Tibial nerve (tissue), 4 donors: ENCODE results near the gene MON2. TPM values are rescaled to one million over a fixed set of nuclear protein-coding genes. Genes with fewer than 3 reads are reported as not detected.
"Not testable (repeated sequence)": the region's sequence is repeated elsewhere in the genome, so short reads cannot be mapped to it uniquely, and the experiment has no call there.

Experiments
- DNase-seq, 2 donors: peaks; one replicate each; pipeline ENCODE4 v3.0.0-alpha.2; 2019; ENCODE audit warnings: low spot score in 2 of 2
- H3K27ac ChIP-seq, 4 donors: fragments of 200-600 bp; sonication (generic) in 3 of 4; one replicate each; pipeline ENCODE4 v1.5.1; 2017 to 2019; ENCODE audit warnings: mild to moderate bottlenecking in 1 of 4
- H3K27me3 ChIP-seq, 2 donors: fragments of 200-600 bp; sonication (generic) in 1 of 2; one replicate each; pipeline versions ENCODE4 v1.5.1 to v1.6.0; 2017 to 2019
- H3K36me3 ChIP-seq, 3 donors: fragments of 200-600 bp; sonication (generic); one replicate each; pipeline ENCODE4 v1.5.1; 2018 to 2019
- H3K4me1 ChIP-seq, 4 donors: fragments of 200-600 bp; sonication (generic) in 3 of 4; one replicate each; pipeline ENCODE4 v1.5.1; 2017 to 2019
- H3K4me3 ChIP-seq, 4 donors: fragments of 200-600 bp; sonication (generic) in 3 of 4; one replicate each; pipeline ENCODE4 v1.5.1; 2017 to 2019; ENCODE audit warnings: mild to moderate bottlenecking in 1 of 4, moderate library complexity in 1 of 4
- H3K9me3 ChIP-seq, 4 donors: fragments of 200-600 bp; sonication (generic) in 3 of 4; one replicate each; pipeline ENCODE4 v1.5.1; 2017 to 2019
- EP300 ChIP-seq, 2 donors: sonication (generic); formaldehyde crosslinking; IDR thresholded peaks; one replicate each; pipeline ENCODE4 v1.6.1; 2017; ENCODE audit warnings: antibody characterized with exemption in 2 of 2, mild to moderate bottlenecking in 1 of 2
- POLR2A ChIP-seq, 2 donors: fragments of 450-650 bp; IDR thresholded peaks; one replicate each; pipeline ENCODE4 v1.6.1; 2017; ENCODE audit warnings: antibody characterized with exemption in 2 of 2, mild to moderate bottlenecking in 2 of 2, moderate library complexity in 2 of 2
- WGBS, 2 donors: methylation state at CpG; one replicate each; pipeline ENCODE4 v1.1.5; 2018; 5-methylcytosine and 5-hydroxymethylcytosine counted together
- total RNA-seq, 4 donors: library from RNA; depleted of rRNA; stranded (reverse); fragments of >200 nt; gene quantifications; one replicate each; pipeline ENCODE4 v1.1.0, GENCODE V29; 2016
- TF ChIP-seq, protein P1 (sequence below), 5 experiments: fragments of 200-600 bp in 3 of 5; fragments of 450-650 bp in 2 of 5; sonication (generic) in 3 of 5; IDR thresholded peaks; one replicate each; pipeline ENCODE4 v1.5.1; 2016 to 2019; ENCODE audit warnings: antibody characterized with exemption in 5 of 5, mild to moderate bottlenecking in 3 of 5, moderate library complexity in 2 of 5

MON2 gene
- total RNA-seq, 4 donors from 2014 or later = 70.2 to 134 (median 111) TPM

DNA sequence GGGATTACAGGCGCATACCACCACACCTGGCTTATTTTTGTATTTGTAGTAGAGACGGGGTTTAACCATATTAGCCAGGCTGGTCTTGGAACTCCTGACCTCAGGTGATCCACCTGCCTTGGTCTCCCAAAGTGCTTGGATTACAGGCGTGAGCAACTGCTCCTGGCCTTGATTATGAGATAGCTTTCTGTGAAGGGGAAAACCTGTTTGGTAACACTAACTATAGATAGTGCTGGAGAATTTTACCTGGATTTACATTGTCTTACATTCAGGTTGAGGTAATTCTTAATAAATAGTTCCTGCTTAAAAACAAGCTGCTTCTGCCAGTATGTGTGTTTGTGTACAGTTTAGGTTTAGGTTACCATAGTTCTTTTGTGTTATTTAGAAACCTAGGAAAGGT, 77.1 kb downstream of the MON2 start:
- TF ChIP-seq, protein P1, sequence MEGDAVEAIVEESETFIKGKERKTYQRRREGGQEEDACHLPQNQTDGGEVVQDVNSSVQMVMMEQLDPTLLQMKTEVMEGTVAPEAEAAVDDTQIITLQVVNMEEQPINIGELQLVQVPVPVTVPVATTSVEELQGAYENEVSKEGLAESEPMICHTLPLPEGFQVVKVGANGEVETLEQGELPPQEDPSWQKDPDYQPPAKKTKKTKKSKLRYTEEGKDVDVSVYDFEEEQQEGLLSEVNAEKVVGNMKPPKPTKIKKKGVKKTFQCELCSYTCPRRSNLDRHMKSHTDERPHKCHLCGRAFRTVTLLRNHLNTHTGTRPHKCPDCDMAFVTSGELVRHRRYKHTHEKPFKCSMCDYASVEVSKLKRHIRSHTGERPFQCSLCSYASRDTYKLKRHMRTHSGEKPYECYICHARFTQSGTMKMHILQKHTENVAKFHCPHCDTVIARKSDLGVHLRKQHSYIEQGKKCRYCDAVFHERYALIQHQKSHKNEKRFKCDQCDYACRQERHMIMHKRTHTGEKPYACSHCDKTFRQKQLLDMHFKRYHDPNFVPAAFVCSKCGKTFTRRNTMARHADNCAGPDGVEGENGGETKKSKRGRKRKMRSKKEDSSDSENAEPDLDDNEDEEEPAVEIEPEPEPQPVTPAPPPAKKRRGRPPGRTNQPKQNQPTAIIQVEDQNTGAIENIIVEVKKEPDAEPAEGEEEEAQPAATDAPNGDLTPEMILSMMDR (IDR thresholded peaks at IDR 0.05) = no peak
- TF ChIP-seq POLR2A (IDR thresholded peaks at IDR 0.05) (no peak), EP300 (IDR thresholded peaks at IDR 0.05) (no peak)
- 77 to 81% methylated on average over 3 of the region's 3 CpGs for WGBS, 2 donors

DNA sequence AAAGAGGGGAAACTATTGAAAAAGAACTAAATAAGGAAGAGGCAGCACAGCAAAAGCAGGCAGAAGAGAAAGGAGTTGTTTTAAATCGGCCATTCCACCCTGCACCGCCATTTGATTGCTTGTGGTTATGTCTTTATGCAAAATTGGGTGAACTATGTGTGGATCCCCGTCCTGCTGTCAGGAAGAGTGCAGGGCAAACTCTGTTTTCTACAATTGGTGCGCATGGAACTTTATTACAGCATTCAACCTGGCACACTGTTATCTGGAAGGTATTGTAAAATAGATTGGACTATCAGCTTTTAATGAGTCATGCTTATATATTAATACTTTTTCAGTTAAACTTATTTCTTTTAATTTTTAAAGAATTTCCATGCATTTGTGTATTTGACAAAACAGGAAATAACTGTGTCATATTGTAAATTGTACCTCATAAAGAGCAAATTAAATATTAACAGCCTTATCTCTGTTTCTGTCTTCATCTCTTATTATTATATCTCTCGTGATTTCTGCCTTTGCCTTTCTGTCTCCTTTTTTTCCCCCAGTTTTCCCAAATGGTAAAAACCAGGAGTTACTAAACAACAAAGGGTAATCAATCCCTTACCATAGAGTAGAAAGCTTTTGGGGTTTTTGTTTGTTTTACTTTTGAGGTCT, 86.4 kb downstream of the MON2 start:
- no peak overlapping the region for H3K4me3 ChIP-seq
- no peak for DNase-seq
- no peaks in the 10 kb centered on the region for H3K4me1 ChIP-seq
- no peak overlapping the region for H3K27ac ChIP-seq
- H3K27me3 ChIP-seq = no peaks in the 10 kb centered on the region
- peaks cover 0 to 79% (median 0%) of the 10 kb centered on the region in 3 donors for H3K36me3 ChIP-seq
- 89 to 93% methylated on average over 5 of the region's 5 CpGs for WGBS, 2 donors
- H3K9me3 ChIP-seq = no peaks in the 10 kb centered on the region
- TF ChIP-seq, protein P1 (IDR thresholded peaks at IDR 0.05) = no peak
- TF ChIP-seq EP300 (IDR thresholded peaks at IDR 0.05) = no peak
- TF ChIP-seq POLR2A (IDR thresholded peaks at IDR 0.05) = no peak

More for the DNA sequence above, 77.1 kb downstream of the MON2 start:
- Histone ChIP-seq H3K36me3 (peaks cover 0 to 84% (median 0%) of the 10 kb centered on the region in 3 donors), H3K4me1 (no peaks in the 10 kb centered on the region), H3K27ac (no peak overlapping the region), H3K4me3 (no peak overlapping the region), H3K27me3 (no peaks in the 10 kb centered on the region), H3K9me3 (no peaks in the 10 kb centered on the region)
- DNase-seq = no peak

DNA sequence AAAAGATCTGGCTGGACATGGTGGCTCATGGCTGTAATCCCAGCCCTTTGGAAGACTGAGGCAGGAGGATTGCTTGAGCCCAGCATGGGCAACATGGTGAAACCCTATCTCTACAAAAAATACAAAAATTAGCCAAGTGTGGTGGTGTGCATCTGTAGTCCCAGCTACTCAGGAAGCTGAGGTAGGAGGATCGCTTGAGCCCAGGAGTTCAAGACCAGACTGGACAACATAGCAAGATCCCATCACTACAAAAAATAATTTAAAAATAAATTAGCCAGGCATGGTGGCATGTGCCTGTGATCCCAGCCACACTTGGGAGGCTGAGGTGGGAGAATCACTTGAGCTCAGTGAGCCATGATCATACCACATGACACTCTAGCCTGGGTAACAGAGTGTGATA, 92.7 kb downstream of the MON2 start:
- WGBS, 2 donors = 100% methylated on average over 1 of the region's 1 CpG
- not testable (repeated sequence) for H3K4me1 ChIP-seq, H3K27ac ChIP-seq, H3K9me3 ChIP-seq, H3K4me3 ChIP-seq, H3K27me3 ChIP-seq, DNase-seq
- H3K36me3 ChIP-seq = peaks cover 0 to 57% (median 3%) of the 10 kb centered on the region in 3 donors

DNA sequence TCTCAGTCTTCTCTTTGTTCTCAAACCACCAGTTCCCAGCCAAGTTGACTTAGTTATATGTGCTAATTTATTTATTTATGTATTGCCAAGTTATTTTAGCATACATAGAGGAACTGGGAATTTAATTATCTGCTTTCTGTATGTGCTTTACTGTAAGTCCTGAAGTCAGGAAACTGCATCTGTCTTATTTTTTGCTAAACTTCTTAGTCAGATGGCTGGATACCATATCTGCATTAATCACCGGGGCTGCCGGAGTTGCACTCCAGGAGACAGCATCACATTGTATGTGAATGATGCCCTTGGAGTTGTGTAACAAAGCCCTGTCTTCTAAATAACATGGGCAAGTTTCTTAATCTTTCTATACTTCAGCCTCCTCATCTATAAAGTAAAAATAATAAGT, 96.2 kb downstream of the MON2 start:
- Histone ChIP-seq H3K9me3 (no peaks in the 10 kb centered on the region), H3K27me3 (no peaks in the 10 kb centered on the region), H3K36me3 (peaks cover 0 to 52% (median 3%) of the 10 kb centered on the region in 3 donors), H3K4me1 (no peaks in the 10 kb centered on the region), H3K27ac (no peak overlapping the region), H3K4me3 (no peak overlapping the region)
- TF ChIP-seq EP300 (IDR thresholded peaks at IDR 0.05) (no peak), POLR2A (IDR thresholded peaks at IDR 0.05) (no peak)
- TF ChIP-seq, protein P1 (IDR thresholded peaks at IDR 0.05) = no peak
- DNase-seq = no peak
- WGBS, 2 donors = 58 to 67% methylated on average over 2 of the region's 2 CpGs

DNA sequence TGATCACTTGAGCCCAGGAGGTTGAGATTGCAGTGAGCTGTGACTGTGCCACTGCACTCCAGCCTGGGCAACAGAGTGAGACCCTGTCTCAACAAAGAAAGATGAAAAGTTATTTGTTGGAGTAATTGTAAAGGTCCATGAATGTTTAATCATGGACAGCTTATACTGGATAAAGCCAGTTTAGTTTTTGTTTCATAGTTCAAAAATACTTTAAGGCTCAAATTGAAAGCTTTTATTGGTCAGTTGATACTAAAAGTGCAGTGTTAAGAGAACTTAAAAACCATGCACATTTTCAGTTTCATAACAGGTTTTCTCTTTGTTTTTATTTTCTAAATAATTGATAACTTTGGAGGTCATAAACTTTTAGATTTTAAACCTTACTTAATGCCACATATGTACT, 108.4 kb downstream of the MON2 start:
- Histone ChIP-seq H3K4me1 (peaks cover 0 to 4% (median 0%) of the 10 kb centered on the region in 4 donors), H3K27ac (no peak overlapping the region), H3K36me3 (peaks cover 0 to 54% (median 0%) of the 10 kb centered on the region in 3 donors), H3K9me3 (no peaks in the 10 kb centered on the region), H3K4me3 (no peak overlapping the region), H3K27me3 (no peaks in the 10 kb centered on the region)
- TF ChIP-seq, protein P1 (IDR thresholded peaks at IDR 0.05) = no peak
- no peak for TF ChIP-seq POLR2A (IDR thresholded peaks at IDR 0.05)
- TF ChIP-seq EP300 (IDR thresholded peaks at IDR 0.05) = no peak
- DNase-seq = no peak
